ENCODE measurements around the gene TRPM3.

Gene TRPM3

GRCh38 chr9:70823284-70823683, 298.1 kb downstream of the TRPM3 start:
- Histone ChIP-seq H3K9me3 (ENCODE audit: control insufficient read depth, insufficient read depth, low read depth, low read length) (no peaks in the 10 kb centered on the region), H3K4me3 (ENCODE audit: low read depth, low read length) (no peak overlapping the region), H3K4me1 (ENCODE audit: control insufficient read depth, insufficient read depth, low read length) (no peaks in the 10 kb centered on the region), H3K36me3 (ENCODE audit: control insufficient read depth in 2 of 2, insufficient read depth in 1 of 2, low read length in 2 of 2) (no peaks in the 10 kb centered on the region), H3K27ac (ENCODE audit: extremely low read depth, low read depth, low read length) (no peak overlapping the region)
- ChIA-PET POLR2A (no interaction called here), CTCF (interaction anchor here (0.7 kb wide), 1 partner anchor 10 kb away, joined by 3 read pairs; no protein-coding TSS in a partner anchor)
- TF ChIP-seq ZNF501 (tag by site-specific recombination; IDR thresholded peaks at IDR 0.05) (no peak), ZNF558 (tag by site-specific recombination; IDR thresholded peaks at IDR 0.05) (no peak), ZNF341 (tag by site-specific recombination; IDR thresholded peaks at IDR 0.05; ENCODE audit: low read depth) (no peak), ZNF148 (tag by site-specific recombination; IDR thresholded peaks at IDR 0.05; ENCODE audit: borderline replicate concordance) (no peak), ZFP3 (tag by site-specific recombination; IDR thresholded peaks at IDR 0.05; ENCODE audit: low read depth) (no peak), ZNF692 (tag by site-specific recombination; IDR thresholded peaks at IDR 0.05) (no peak)

GRCh38 chr9:70817311-70817710, 304.1 kb downstream of the TRPM3 start:
- Histone ChIP-seq H3K4me1 (ENCODE audit: control insufficient read depth, insufficient read depth, low read length) (no peaks in the 10 kb centered on the region), H3K4me3 (ENCODE audit: low read depth, low read length) (no peak overlapping the region), H3K27ac (ENCODE audit: extremely low read depth, low read depth, low read length) (no peak overlapping the region), H3K9me3 (ENCODE audit: control insufficient read depth, insufficient read depth, low read depth, low read length) (no peaks in the 10 kb centered on the region), H3K36me3 (ENCODE audit: control insufficient read depth in 2 of 2, insufficient read depth in 1 of 2, low read length in 2 of 2) (no peaks in the 10 kb centered on the region)
- ChIA-PET POLR2A (no interaction called here), CTCF (interaction anchor here (1.7 kb wide), 1 partner anchor 10 kb away, joined by 6 read pairs; no protein-coding TSS in a partner anchor)
- no peak for TF ChIP-seq ZNF335 (tag by site-specific recombination; conservative IDR thresholded peaks at IDR 0.05)
- no peak for TF ChIP-seq KLF7 (tag by site-specific recombination; IDR thresholded peaks at IDR 0.05; ENCODE audit: borderline replicate concordance)
- no peak for TF ChIP-seq REST (tag by site-specific recombination; IDR thresholded peaks at IDR 0.05)
- no peak for TF ChIP-seq ZNF341 (tag by site-specific recombination; IDR thresholded peaks at IDR 0.05; ENCODE audit: low read depth)

GRCh38 chr9:70816891-70817290, 304.5 kb downstream of the TRPM3 start:
- POLR2A ChIA-PET, result no interaction called here
- CTCF ChIA-PET, result interaction anchor here (1.7 kb wide), 1 partner anchor 10 kb away, joined by 6 read pairs; no protein-coding TSS in a partner anchor
- TF ChIP-seq PRDM10 (tag by site-specific recombination; IDR thresholded peaks at IDR 0.05) (no peak), HOXC10 (CRISPR knock-in tag; IDR thresholded peaks at IDR 0.05) (no peak), ZNF404 (tag by site-specific recombination; IDR thresholded peaks at IDR 0.05) (no peak), KLF8 (tag by site-specific recombination; IDR thresholded peaks at IDR 0.05) (no peak), ZNF48 (tag by site-specific recombination; IDR thresholded peaks at IDR 0.05) (no peak), WT1 (tag by site-specific recombination; IDR thresholded peaks at IDR 0.05) (no peak), KLF9 (tag by site-specific recombination; IDR thresholded peaks at IDR 0.05; ENCODE audit: low read depth) (no peak), ZBTB6 (tag by site-specific recombination; IDR thresholded peaks at IDR 0.05) (no peak), ZNF843 (tag by site-specific recombination; IDR thresholded peaks at IDR 0.05) (no peak), ZBTB8A (tag by site-specific recombination; IDR thresholded peaks at IDR 0.05) (no peak), ZFP69B (tag by site-specific recombination; IDR thresholded peaks at IDR 0.05) (no peak)

More at GRCh38 chr9:70816891-70817290, 304.5 kb downstream of the TRPM3 start:
- Histone ChIP-seq H3K27ac (ENCODE audit: extremely low read depth, low read depth, low read length) (no peak overlapping the region), H3K4me1 (ENCODE audit: control insufficient read depth, insufficient read depth, low read length) (no peaks in the 10 kb centered on the region), H3K4me3 (ENCODE audit: low read depth, low read length) (no peak overlapping the region), H3K9me3 (ENCODE audit: control insufficient read depth, insufficient read depth, low read depth, low read length) (no peaks in the 10 kb centered on the region), H3K36me3 (ENCODE audit: control insufficient read depth in 2 of 2, insufficient read depth in 1 of 2, low read length in 2 of 2) (no peaks in the 10 kb centered on the region)
